PC-9 (cell line): Measurements from ENCODE around the gene SNAP47.

ENCODE experiments used
- EZH2 ChIP-seq: fragments of 200-600 bp; sonication (generic); IDR thresholded peaks from 2 replicates; pipeline ENCODE4 v1.8.0; 2017; ENCODE audit warnings: antibody characterized with exemption, low read depth
- TF ChIP-seq, protein P1 (sequence below): fragments of 200-600 bp; sonication (generic); conservative IDR thresholded peaks from 2 replicates; pipeline ENCODE4 v1.6.1; 2017; ENCODE audit warnings: mixed run types, antibody characterized with exemption, mild to moderate bottlenecking, moderate library complexity

GRCh38 chr1:227741166-227741870 is 6.1 kb downstream of the SNAP47 start:
- TF ChIP-seq, protein P1, sequence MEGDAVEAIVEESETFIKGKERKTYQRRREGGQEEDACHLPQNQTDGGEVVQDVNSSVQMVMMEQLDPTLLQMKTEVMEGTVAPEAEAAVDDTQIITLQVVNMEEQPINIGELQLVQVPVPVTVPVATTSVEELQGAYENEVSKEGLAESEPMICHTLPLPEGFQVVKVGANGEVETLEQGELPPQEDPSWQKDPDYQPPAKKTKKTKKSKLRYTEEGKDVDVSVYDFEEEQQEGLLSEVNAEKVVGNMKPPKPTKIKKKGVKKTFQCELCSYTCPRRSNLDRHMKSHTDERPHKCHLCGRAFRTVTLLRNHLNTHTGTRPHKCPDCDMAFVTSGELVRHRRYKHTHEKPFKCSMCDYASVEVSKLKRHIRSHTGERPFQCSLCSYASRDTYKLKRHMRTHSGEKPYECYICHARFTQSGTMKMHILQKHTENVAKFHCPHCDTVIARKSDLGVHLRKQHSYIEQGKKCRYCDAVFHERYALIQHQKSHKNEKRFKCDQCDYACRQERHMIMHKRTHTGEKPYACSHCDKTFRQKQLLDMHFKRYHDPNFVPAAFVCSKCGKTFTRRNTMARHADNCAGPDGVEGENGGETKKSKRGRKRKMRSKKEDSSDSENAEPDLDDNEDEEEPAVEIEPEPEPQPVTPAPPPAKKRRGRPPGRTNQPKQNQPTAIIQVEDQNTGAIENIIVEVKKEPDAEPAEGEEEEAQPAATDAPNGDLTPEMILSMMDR = no peak
- TF ChIP-seq EZH2 = no peak
